HEK293 (cell line): ENCODE results near the gene PGBD1.

Source experiments
- ELK4 ChIP-seq: IDR thresholded peaks from 2 replicates; pipeline ENCODE4 v1.6.1; 2011; ENCODE audit warnings: mild to moderate bottlenecking, low read depth, low read length, borderline replicate concordance
- IKZF3 ChIP-seq: fragments of 450-650 bp; IDR thresholded peaks from 2 replicates; pipeline ENCODE4 v1.5.0; 2018; ENCODE audit warnings: missing biosample characterization, mild to moderate bottlenecking, missing genetic modification characterization, moderate library complexity
- REPIN1 ChIP-seq: fragments of 450-650 bp; formaldehyde crosslinking; IDR thresholded peaks from 2 replicates; pipeline ENCODE4 v1.5.1; 2017; ENCODE audit warnings: missing biosample characterization, missing genetic modification characterization, low read depth
- SCRT1 ChIP-seq: fragments of 450-650 bp; formaldehyde crosslinking; IDR thresholded peaks from 2 replicates; pipeline ENCODE4 v1.5.1; 2016; ENCODE audit warnings: missing biosample characterization, missing genetic modification characterization, borderline replicate concordance
- SP7 ChIP-seq: fragments of 450-650 bp; formaldehyde crosslinking; IDR thresholded peaks from 2 replicates; pipeline ENCODE4 v1.5.1; 2016; ENCODE audit warnings: missing biosample characterization, missing genetic modification characterization
- YY1 ChIP-seq: fragments of 450-650 bp; formaldehyde crosslinking; IDR thresholded peaks from 2 replicates; pipeline ENCODE4 v1.5.1; 2018; ENCODE audit warnings: missing biosample characterization, missing genetic modification characterization
- ZNF10 ChIP-seq: fragments of 450-650 bp; formaldehyde crosslinking; IDR thresholded peaks from 2 replicates; pipeline ENCODE4 v1.5.1; 2017; ENCODE audit warnings: missing biosample characterization, missing genetic modification characterization
- ZNF18 ChIP-seq: fragments of 450-650 bp; formaldehyde crosslinking; IDR thresholded peaks from 2 replicates; pipeline ENCODE4 v1.5.1; 2016; ENCODE audit warnings: missing biosample characterization, missing genetic modification characterization
- ZNF248 ChIP-seq: fragments of 450-650 bp; formaldehyde crosslinking; IDR thresholded peaks from 2 replicates; pipeline ENCODE4 v1.5.1; 2017; ENCODE audit warnings: missing biosample characterization, missing genetic modification characterization
- ZNF37A ChIP-seq: fragments of 450-650 bp; IDR thresholded peaks from 2 replicates; pipeline ENCODE4 v1.5.1; 2018; ENCODE audit warnings: missing biosample characterization, missing genetic modification characterization
- ZNF426 ChIP-seq: fragments of 450-650 bp; formaldehyde crosslinking; IDR thresholded peaks from 2 replicates; pipeline ENCODE4 v1.5.1; 2017; ENCODE audit warnings: missing biosample characterization, missing genetic modification characterization, mild to moderate bottlenecking, inconsistent platforms, moderate library complexity
- ZNF433 ChIP-seq: fragments of 450-650 bp; formaldehyde crosslinking; IDR thresholded peaks from 2 replicates; pipeline ENCODE4 v1.5.1; 2016; ENCODE audit warnings: missing biosample characterization, missing genetic modification characterization, low read depth
- ZNF501 ChIP-seq: fragments of 450-650 bp; formaldehyde crosslinking; IDR thresholded peaks from 2 replicates; pipeline ENCODE4 v1.5.1; 2016; ENCODE audit warnings: missing biosample characterization, missing genetic modification characterization
- ZNF513 ChIP-seq: fragments of 450-650 bp; IDR thresholded peaks from 2 replicates; pipeline ENCODE4 v1.5.1; 2018; ENCODE audit warnings: missing biosample characterization, missing genetic modification characterization
- ZNF624 ChIP-seq: fragments of 450-650 bp; formaldehyde crosslinking; IDR thresholded peaks from 2 replicates; pipeline ENCODE4 v1.5.1; 2017; ENCODE audit warnings: missing biosample characterization, missing genetic modification characterization
- ZNF626 ChIP-seq: fragments of 450-650 bp; sonication (Bioruptor Pico); formaldehyde crosslinking; IDR thresholded peaks from 2 replicates; pipeline ENCODE4 v1.5.1; 2018; ENCODE audit warnings: missing biosample characterization, missing genetic modification characterization, inconsistent platforms
- ZNF701 ChIP-seq: fragments of 450-650 bp; formaldehyde crosslinking; IDR thresholded peaks from 2 replicates; pipeline ENCODE4 v1.5.1; 2016; ENCODE audit warnings: missing biosample characterization, missing genetic modification characterization
- ZNF791 ChIP-seq: fragments of 450-650 bp; formaldehyde crosslinking; IDR thresholded peaks from 2 replicates; pipeline ENCODE4 v1.5.1; 2016; ENCODE audit warnings: missing biosample characterization, missing genetic modification characterization
- ZSCAN16 ChIP-seq: fragments of 450-650 bp; formaldehyde crosslinking; IDR thresholded peaks from 2 replicates; pipeline ENCODE4 v1.5.1; 2016; ENCODE audit warnings: missing biosample characterization, missing genetic modification characterization
- TF ChIP-seq, protein P1 (sequence below): fragments of 450-650 bp; formaldehyde crosslinking; IDR thresholded peaks from 2 replicates; pipeline ENCODE4 v1.5.1; 2016; ENCODE audit warnings: missing biosample characterization, missing genetic modification characterization, borderline replicate concordance
- TF ChIP-seq, protein P2 (sequence below): fragments of 450-650 bp; formaldehyde crosslinking; IDR thresholded peaks from 2 replicates; pipeline ENCODE4 v1.5.1; 2016; ENCODE audit warnings: missing biosample characterization, missing genetic modification characterization
- TF ChIP-seq, protein P3 (sequence below): fragments of 450-650 bp; formaldehyde crosslinking; IDR thresholded peaks from 2 replicates; pipeline ENCODE4 v1.5.1; 2016; ENCODE audit warnings: missing biosample characterization, missing genetic modification characterization, borderline replicate concordance

The PGBD1 gene

DNA sequence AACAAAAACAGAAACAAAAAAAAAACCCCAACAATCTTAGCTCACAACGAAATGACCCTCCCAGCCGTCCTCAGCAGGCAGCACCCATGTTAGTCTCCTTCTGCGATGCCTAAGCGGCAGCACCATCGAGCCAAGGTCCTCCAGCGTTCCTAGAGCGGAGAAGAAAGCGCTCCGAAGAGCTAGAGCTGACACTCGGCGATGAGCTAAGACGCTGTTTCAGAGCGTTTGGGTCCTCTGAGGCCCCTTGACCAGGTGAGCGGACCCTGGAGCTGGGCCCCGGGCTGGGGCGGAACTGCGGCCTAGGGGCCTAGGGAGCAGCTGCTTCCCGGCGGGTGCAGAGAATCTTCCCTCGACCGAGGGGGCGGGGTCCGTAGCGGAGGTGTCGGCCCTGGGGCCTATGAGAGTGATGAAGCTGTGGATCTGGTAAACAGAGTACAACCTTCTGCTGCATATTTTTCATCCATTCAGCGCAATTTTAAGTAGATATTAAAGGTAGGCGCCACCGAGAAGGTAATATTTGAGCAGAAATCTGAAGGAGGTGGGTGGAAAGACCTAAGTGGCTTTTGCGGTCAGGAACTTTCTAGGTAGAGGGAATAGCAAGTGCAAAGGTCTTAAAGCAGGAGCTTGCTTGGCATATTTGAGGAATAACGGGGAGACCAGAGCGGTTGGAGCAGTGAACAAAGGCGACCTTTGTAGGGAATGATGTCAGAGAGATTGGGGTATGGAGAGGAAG, 14.2 kb upstream of the PGBD1 start, which contains the start of gene ZSCAN26 (continued):
- 0 out of 2 replicates have a peak, but pooled peaks have one; percentile 19 for TF ChIP-seq ZNF18 (tag by site-specific recombination)
- TF ChIP-seq ZNF10, result peak; percentile 34; the same call in 1 of the 2 replicates
- TF ChIP-seq ZNF37A (tag by site-specific recombination), result no peak
- TF ChIP-seq, protein P1, sequence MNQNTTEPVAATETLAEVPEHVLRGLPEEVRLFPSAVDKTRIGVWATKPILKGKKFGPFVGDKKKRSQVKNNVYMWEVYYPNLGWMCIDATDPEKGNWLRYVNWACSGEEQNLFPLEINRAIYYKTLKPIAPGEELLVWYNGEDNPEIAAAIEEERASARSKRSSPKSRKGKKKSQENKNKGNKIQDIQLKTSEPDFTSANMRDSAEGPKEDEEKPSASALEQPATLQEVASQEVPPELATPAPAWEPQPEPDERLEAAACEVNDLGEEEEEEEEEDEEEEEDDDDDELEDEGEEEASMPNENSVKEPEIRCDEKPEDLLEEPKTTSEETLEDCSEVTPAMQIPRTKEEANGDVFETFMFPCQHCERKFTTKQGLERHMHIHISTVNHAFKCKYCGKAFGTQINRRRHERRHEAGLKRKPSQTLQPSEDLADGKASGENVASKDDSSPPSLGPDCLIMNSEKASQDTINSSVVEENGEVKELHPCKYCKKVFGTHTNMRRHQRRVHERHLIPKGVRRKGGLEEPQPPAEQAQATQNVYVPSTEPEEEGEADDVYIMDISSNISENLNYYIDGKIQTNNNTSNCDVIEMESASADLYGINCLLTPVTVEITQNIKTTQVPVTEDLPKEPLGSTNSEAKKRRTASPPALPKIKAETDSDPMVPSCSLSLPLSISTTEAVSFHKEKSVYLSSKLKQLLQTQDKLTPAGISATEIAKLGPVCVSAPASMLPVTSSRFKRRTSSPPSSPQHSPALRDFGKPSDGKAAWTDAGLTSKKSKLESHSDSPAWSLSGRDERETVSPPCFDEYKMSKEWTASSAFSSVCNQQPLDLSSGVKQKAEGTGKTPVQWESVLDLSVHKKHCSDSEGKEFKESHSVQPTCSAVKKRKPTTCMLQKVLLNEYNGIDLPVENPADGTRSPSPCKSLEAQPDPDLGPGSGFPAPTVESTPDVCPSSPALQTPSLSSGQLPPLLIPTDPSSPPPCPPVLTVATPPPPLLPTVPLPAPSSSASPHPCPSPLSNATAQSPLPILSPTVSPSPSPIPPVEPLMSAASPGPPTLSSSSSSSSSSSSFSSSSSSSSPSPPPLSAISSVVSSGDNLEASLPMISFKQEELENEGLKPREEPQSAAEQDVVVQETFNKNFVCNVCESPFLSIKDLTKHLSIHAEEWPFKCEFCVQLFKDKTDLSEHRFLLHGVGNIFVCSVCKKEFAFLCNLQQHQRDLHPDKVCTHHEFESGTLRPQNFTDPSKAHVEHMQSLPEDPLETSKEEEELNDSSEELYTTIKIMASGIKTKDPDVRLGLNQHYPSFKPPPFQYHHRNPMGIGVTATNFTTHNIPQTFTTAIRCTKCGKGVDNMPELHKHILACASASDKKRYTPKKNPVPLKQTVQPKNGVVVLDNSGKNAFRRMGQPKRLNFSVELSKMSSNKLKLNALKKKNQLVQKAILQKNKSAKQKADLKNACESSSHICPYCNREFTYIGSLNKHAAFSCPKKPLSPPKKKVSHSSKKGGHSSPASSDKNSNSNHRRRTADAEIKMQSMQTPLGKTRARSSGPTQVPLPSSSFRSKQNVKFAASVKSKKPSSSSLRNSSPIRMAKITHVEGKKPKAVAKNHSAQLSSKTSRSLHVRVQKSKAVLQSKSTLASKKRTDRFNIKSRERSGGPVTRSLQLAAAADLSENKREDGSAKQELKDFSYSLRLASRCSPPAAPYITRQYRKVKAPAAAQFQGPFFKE (tag by site-specific recombination), result no peak
- no peak for TF ChIP-seq ZNF626
- no peak for TF ChIP-seq ZSCAN16 (tag by site-specific recombination)
- no peak for TF ChIP-seq ZNF701
- no peak for TF ChIP-seq IKZF3 (tag by site-specific recombination)
- TF ChIP-seq ZNF248 (tag by site-specific recombination), result no peak
- peak; percentile 73; the same call in 1 of the 2 replicates for TF ChIP-seq YY1 (tag by site-specific recombination)
- no peak for TF ChIP-seq ZNF426
- no peak for TF ChIP-seq ELK4
- TF ChIP-seq ZNF513 (tag by site-specific recombination), result no peak
- TF ChIP-seq SP7 (tag by site-specific recombination), result peak; percentile 87
- TF ChIP-seq ZNF624 (tag by site-specific recombination), result no peak
- TF ChIP-seq REPIN1 (tag by site-specific recombination), result 0 out of 2 replicates have a peak, but pooled peaks have one; percentile 23
- TF ChIP-seq SCRT1 (tag by site-specific recombination), result no peak
- no peak for TF ChIP-seq ZNF433 (tag by site-specific recombination)
- TF ChIP-seq ZNF791 (tag by site-specific recombination), result no peak
- TF ChIP-seq, protein P2, sequence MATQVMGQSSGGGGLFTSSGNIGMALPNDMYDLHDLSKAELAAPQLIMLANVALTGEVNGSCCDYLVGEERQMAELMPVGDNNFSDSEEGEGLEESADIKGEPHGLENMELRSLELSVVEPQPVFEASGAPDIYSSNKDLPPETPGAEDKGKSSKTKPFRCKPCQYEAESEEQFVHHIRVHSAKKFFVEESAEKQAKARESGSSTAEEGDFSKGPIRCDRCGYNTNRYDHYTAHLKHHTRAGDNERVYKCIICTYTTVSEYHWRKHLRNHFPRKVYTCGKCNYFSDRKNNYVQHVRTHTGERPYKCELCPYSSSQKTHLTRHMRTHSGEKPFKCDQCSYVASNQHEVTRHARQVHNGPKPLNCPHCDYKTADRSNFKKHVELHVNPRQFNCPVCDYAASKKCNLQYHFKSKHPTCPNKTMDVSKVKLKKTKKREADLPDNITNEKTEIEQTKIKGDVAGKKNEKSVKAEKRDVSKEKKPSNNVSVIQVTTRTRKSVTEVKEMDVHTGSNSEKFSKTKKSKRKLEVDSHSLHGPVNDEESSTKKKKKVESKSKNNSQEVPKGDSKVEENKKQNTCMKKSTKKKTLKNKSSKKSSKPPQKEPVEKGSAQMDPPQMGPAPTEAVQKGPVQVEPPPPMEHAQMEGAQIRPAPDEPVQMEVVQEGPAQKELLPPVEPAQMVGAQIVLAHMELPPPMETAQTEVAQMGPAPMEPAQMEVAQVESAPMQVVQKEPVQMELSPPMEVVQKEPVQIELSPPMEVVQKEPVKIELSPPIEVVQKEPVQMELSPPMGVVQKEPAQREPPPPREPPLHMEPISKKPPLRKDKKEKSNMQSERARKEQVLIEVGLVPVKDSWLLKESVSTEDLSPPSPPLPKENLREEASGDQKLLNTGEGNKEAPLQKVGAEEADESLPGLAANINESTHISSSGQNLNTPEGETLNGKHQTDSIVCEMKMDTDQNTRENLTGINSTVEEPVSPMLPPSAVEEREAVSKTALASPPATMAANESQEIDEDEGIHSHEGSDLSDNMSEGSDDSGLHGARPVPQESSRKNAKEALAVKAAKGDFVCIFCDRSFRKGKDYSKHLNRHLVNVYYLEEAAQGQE (tag by site-specific recombination), result no peak
- TF ChIP-seq, protein P3, sequence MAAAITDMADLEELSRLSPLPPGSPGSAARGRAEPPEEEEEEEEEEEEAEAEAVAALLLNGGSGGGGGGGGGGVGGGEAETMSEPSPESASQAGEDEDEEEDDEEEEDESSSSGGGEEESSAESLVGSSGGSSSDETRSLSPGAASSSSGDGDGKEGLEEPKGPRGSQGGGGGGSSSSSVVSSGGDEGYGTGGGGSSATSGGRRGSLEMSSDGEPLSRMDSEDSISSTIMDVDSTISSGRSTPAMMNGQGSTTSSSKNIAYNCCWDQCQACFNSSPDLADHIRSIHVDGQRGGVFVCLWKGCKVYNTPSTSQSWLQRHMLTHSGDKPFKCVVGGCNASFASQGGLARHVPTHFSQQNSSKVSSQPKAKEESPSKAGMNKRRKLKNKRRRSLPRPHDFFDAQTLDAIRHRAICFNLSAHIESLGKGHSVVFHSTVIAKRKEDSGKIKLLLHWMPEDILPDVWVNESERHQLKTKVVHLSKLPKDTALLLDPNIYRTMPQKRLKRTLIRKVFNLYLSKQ (tag by site-specific recombination), result no peak
- peak; percentile 89 for TF ChIP-seq ZNF501
